Measurements from ENCODE around the gene L1CAM. TPM values are rescaled to one million over a fixed set of nuclear protein-coding genes. Genes with fewer than 3 reads are reported as not detected.
A peak's percentile ranks its signal among the peaks of the same experiment; 100 is the strongest.

L1CAM gene
- total and polyA plus RNA-seq, 9 of the 15 experiments (the other 6 are each of a cell fraction or from before 2014, with no cell fraction given): 0.09 to 0.86 (median 0.26) TPM; not detected in 3

- TF ChIP-seq HDAC6 (IDR thresholded peaks at IDR 0.05; ENCODE audit: low read depth, low read length) (no peak), COPS2 (conservative IDR thresholded peaks at IDR 0.05) (no peak), ZFPM2 (CRISPR knock-in tag; IDR thresholded peaks at IDR 0.05) (no peak), HEY1 (CRISPR knock-in tag; IDR thresholded peaks at IDR 0.05; ENCODE audit: borderline replicate concordance) (no peak), CEBPB (tag; IDR thresholded peaks at IDR 0.05) (no peak), DACH1 (IDR thresholded peaks at IDR 0.05; ENCODE audit: partially characterized antibody) (no peak), MAZ (CRISPR knock-in tag; conservative IDR thresholded peaks at IDR 0.05 in 1 of 2, IDR thresholded peaks at IDR 0.05 in 1 of 2) (no peak; a peak in 1 of 4 replicates), ZNF384 (IDR thresholded peaks at IDR 0.05; ENCODE audit: low read depth, low read length) (no peak), PHF8 (IDR thresholded peaks at IDR 0.05; ENCODE audit: borderline replicate concordance, low read length) (peak; percentile 60; the same call in 1 of the 2 replicates), ZNF778 (CRISPR knock-in tag; IDR thresholded peaks at IDR 0.05) (no peak), IRF2 (CRISPR knock-in tag; IDR thresholded peaks at IDR 0.05) (no peak), KLF6 (CRISPR knock-in tag; IDR thresholded peaks at IDR 0.05; ENCODE audit: borderline replicate concordance) (no peak), CBX3 (IDR thresholded peaks at IDR 0.05; ENCODE audit: borderline replicate concordance in 1 of 2, low read length in 2 of 2) (peak in 1 of 2 experiments; percentile 28; a peak in 1 of 3 replicates), MEF2A (IDR thresholded peaks at IDR 0.05; ENCODE audit: control insufficient read depth, low read depth, low read length) (peak; percentile 5; the same call in 1 of the 2 replicates), HSF4 (CRISPR knock-in tag; IDR thresholded peaks at IDR 0.05; ENCODE audit: borderline replicate concordance) (no peak), POLR3G (IDR thresholded peaks at IDR 0.05; ENCODE audit: extremely low read depth, insufficient read length, insufficient replicate concordance) (no peak), SAFB (IDR thresholded peaks at IDR 0.05; ENCODE audit: borderline replicate concordance, low read depth, low read length) (peak; percentile 76), ZNF583 (CRISPR knock-in tag; IDR thresholded peaks at IDR 0.05) (no peak), MYC (IDR thresholded peaks at IDR 0.05; ENCODE audit: low read depth, low read length) (peak; percentile 84), MYC (CRISPR knock-in tag; IDR thresholded peaks at IDR 0.05; ENCODE audit: borderline replicate concordance, low read depth) (peak; percentile 45; the same call in 1 of the 2 replicates), FOXK1 (CRISPR knock-in tag; IDR thresholded peaks at IDR 0.05; ENCODE audit: borderline replicate concordance) (no peak), GTF2F1 (IDR thresholded peaks at IDR 0.05; ENCODE audit: low read depth, low read length) (no peak), GTF2E2 (tag; IDR thresholded peaks at IDR 0.05) (no peak; the same call in 1 of the 2 replicates), TBL1XR1 (IDR thresholded peaks at IDR 0.05; ENCODE audit: low read length in 2 of 2) (no peak), ARID2 (IDR thresholded peaks at IDR 0.05) (no peak), JUNB (CRISPR knock-in tag; conservative IDR thresholded peaks at IDR 0.05) (no peak), POLR2A (conservative IDR thresholded peaks at IDR 0.05) (peak; percentile 99), MYBL2 (IDR thresholded peaks at IDR 0.05; ENCODE audit: low read depth) (no peak), MYBL2 (CRISPR knock-in tag; IDR thresholded peaks at IDR 0.05; ENCODE audit: borderline replicate concordance) (no peak), SRSF3 (IDR thresholded peaks at IDR 0.05; ENCODE audit: insufficient read depth, low read length) (no peak)
- TF ChIP-seq, protein P1, sequence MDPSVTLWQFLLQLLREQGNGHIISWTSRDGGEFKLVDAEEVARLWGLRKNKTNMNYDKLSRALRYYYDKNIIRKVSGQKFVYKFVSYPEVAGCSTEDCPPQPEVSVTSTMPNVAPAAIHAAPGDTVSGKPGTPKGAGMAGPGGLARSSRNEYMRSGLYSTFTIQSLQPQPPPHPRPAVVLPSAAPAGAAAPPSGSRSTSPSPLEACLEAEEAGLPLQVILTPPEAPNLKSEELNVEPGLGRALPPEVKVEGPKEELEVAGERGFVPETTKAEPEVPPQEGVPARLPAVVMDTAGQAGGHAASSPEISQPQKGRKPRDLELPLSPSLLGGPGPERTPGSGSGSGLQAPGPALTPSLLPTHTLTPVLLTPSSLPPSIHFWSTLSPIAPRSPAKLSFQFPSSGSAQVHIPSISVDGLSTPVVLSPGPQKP (CRISPR knock-in tag; IDR thresholded peaks at IDR 0.05): no peak
Observed at GRCh38 chrX:153925739-153926551, 40.0 kb upstream of the L1CAM start, which contains the start of gene ARHGAP4 (continued).

Data from K562 (cell line).